ENCODE measurements around the gene RAPGEF3. TPM values are rescaled to one million over a fixed set of nuclear protein-coding genes. Genes with fewer than 3 reads are reported as not detected.

RAPGEF3 gene
- total RNA-seq, 2 donors from 2014 or later: 0.62 to 1.4 TPM

- Mint-ChIP-seq H3K27ac (peak overlapping the region; percentile 18), H3K9me3 (no peaks in the 10 kb centered on the region), H3K4me1 (ENCODE audit: low read depth) (peaks cover 45% of the 10 kb centered on the region), H3K36me3 (ENCODE audit: insufficient read depth in 2 of 2) (peaks cover 16 to 38% of the 10 kb centered on the region in 2 donors), H3K27me3 (ENCODE audit: low read depth) (no peaks in the 10 kb centered on the region), H3K4me3 (no peak overlapping the region)
- peak in 1 of 2 donors; percentile 8 for ATAC-seq (replicated peaks in 1 of 2)
- DNase-seq: no peak
Observed at GRCh38 chr12:47785887-47786661, 27.4 kb upstream of the RAPGEF3 start.

GRCh38 chr12:47785036-47785886 is 26.6 kb upstream of the RAPGEF3 start:
- Mint-ChIP-seq H3K9me3 (no peaks in the 10 kb centered on the region), H3K27ac (peak overlapping the region; percentile 70), H3K4me3 (no peak overlapping the region), H3K4me1 (ENCODE audit: low read depth) (peaks cover 45% of the 10 kb centered on the region), H3K27me3 (ENCODE audit: low read depth) (no peaks in the 10 kb centered on the region), H3K36me3 (ENCODE audit: insufficient read depth in 2 of 2) (peaks cover 14 to 30% of the 10 kb centered on the region in 2 donors)
- ATAC-seq (replicated peaks in 1 of 2): peak in 1 of 2 donors; percentile 2
- DNase-seq: no peak

GRCh38 chr12:47783821-47784819 is 25.4 kb upstream of the RAPGEF3 start:
- H3K27ac Mint-ChIP-seq: peak overlapping the region; percentile 20
- H3K27me3 Mint-ChIP-seq (ENCODE audit: low read depth): no peaks in the 10 kb centered on the region
- no peak overlapping the region for H3K4me3 Mint-ChIP-seq
- peaks cover 50% of the 10 kb centered on the region for H3K4me1 Mint-ChIP-seq (ENCODE audit: low read depth)
- H3K36me3 Mint-ChIP-seq (ENCODE audit: insufficient read depth in 2 of 2): peaks cover 10 to 27% of the 10 kb centered on the region in 2 donors
- ATAC-seq (replicated peaks in 1 of 2) (no peak), DNase-seq (no peak)
- no peaks in the 10 kb centered on the region for H3K9me3 Mint-ChIP-seq

- Mint-ChIP-seq H3K36me3 (ENCODE audit: insufficient read depth in 2 of 2) (peaks cover 7 to 22% of the 10 kb centered on the region in 2 donors), H3K27ac (no peak overlapping the region), H3K4me3 (no peak overlapping the region), H3K9me3 (no peaks in the 10 kb centered on the region), H3K4me1 (ENCODE audit: low read depth) (peaks cover 43% of the 10 kb centered on the region), H3K27me3 (ENCODE audit: low read depth) (no peaks in the 10 kb centered on the region)
- no peak for DNase-seq
- ATAC-seq (replicated peaks in 1 of 2): no peak
Observed at GRCh38 chr12:47783024-47783755, 24.5 kb upstream of the RAPGEF3 start.

- Mint-ChIP-seq H3K27me3 (ENCODE audit: low read depth) (no peaks in the 10 kb centered on the region), H3K4me3 (no peak overlapping the region), H3K4me1 (ENCODE audit: low read depth) (peaks cover 34% of the 10 kb centered on the region), H3K9me3 (no peaks in the 10 kb centered on the region), H3K27ac (no peak overlapping the region), H3K36me3 (ENCODE audit: insufficient read depth in 2 of 2) (peaks cover 4 to 16% of the 10 kb centered on the region in 2 donors)
- DNase-seq: no peak
- ATAC-seq (replicated peaks in 1 of 2): no peak
Observed at GRCh38 chr12:47782372-47782770, 23.7 kb upstream of the RAPGEF3 start.

- Mint-ChIP-seq H3K36me3 (ENCODE audit: insufficient read depth in 2 of 2) (peaks cover 2 to 15% of the 10 kb centered on the region in 2 donors), H3K27ac (peak overlapping the region; percentile 27), H3K4me3 (no peak overlapping the region), H3K4me1 (ENCODE audit: low read depth) (peaks cover 30% of the 10 kb centered on the region), H3K9me3 (no peaks in the 10 kb centered on the region), H3K27me3 (ENCODE audit: low read depth) (no peaks in the 10 kb centered on the region)
- ATAC-seq (replicated peaks in 1 of 2) (no peak), DNase-seq (no peak)
Observed at GRCh38 chr12:47781479-47782371, 23.0 kb upstream of the RAPGEF3 start.

GRCh38 chr12:47779943-47780504 is 21.3 kb upstream of the RAPGEF3 start:
- ATAC-seq (replicated peaks in 1 of 2) (no peak), DNase-seq (no peak)
- Mint-ChIP-seq H3K36me3 (ENCODE audit: insufficient read depth in 2 of 2) (peaks cover 0 to 5% of the 10 kb centered on the region in 2 donors), H3K4me3 (no peak overlapping the region), H3K9me3 (no peaks in the 10 kb centered on the region), H3K27me3 (ENCODE audit: low read depth) (no peaks in the 10 kb centered on the region), H3K4me1 (ENCODE audit: low read depth) (peaks cover 41% of the 10 kb centered on the region), H3K27ac (no peak overlapping the region)

- H3K9me3 Mint-ChIP-seq: no peaks in the 10 kb centered on the region
- peak; percentile 75 to 79 for ATAC-seq (replicated peaks in 1 of 2)
- no peak overlapping the region for H3K4me3 Mint-ChIP-seq
- no peaks in the 10 kb centered on the region for H3K27me3 Mint-ChIP-seq (ENCODE audit: low read depth)
- peaks cover 46% of the 10 kb centered on the region for H3K4me1 Mint-ChIP-seq (ENCODE audit: low read depth)
- peak; percentile 87 to 92 for DNase-seq
- H3K36me3 Mint-ChIP-seq (ENCODE audit: insufficient read depth in 2 of 2): peaks cover 0 to 2% of the 10 kb centered on the region in 2 donors
- H3K27ac Mint-ChIP-seq: peak overlapping the region; percentile 69
Observed at GRCh38 chr12:47779301-47779942, 20.7 kb upstream of the RAPGEF3 start.

GRCh38 chr12:47778881-47779280 is 20.2 kb upstream of the RAPGEF3 start:
- ATAC-seq (replicated peaks in 1 of 2) (no peak), DNase-seq (no peak)
- H3K27me3 Mint-ChIP-seq (ENCODE audit: low read depth): no peaks in the 10 kb centered on the region
- H3K4me1 Mint-ChIP-seq (ENCODE audit: low read depth): peaks cover 51% of the 10 kb centered on the region
- no peak overlapping the region for H3K4me3 Mint-ChIP-seq
- no peaks in the 10 kb centered on the region for H3K9me3 Mint-ChIP-seq
- peak overlapping the region; percentile 68 for H3K27ac Mint-ChIP-seq
- H3K36me3 Mint-ChIP-seq (ENCODE audit: insufficient read depth in 2 of 2): peaks cover 0 to 2% of the 10 kb centered on the region in 2 donors

GRCh38 chr12:47777741-47778558 is 19.3 kb upstream of the RAPGEF3 start:
- no peaks in the 10 kb centered on the region for H3K27me3 Mint-ChIP-seq (ENCODE audit: low read depth)
- ATAC-seq (replicated peaks in 1 of 2): no peak
- no peak for DNase-seq
- no peaks in the 10 kb centered on the region for H3K9me3 Mint-ChIP-seq
- H3K4me1 Mint-ChIP-seq (ENCODE audit: low read depth): peaks cover 51% of the 10 kb centered on the region
- peaks cover 0 to 2% of the 10 kb centered on the region in 2 donors for H3K36me3 Mint-ChIP-seq (ENCODE audit: insufficient read depth in 2 of 2)
- H3K4me3 Mint-ChIP-seq: no peak overlapping the region
- peak overlapping the region; percentile 30 for H3K27ac Mint-ChIP-seq
